ENCODE results near the gene PEX6.
"Not testable (repeated sequence)": the region's sequence is repeated elsewhere in the genome, so short reads cannot be mapped to it uniquely, and the experiment has no call there.

The PEX6 gene

GRCh38 chr6:42998205-42998604 is 19.2 kb upstream of the PEX6 start:
- not testable (repeated sequence) for FAIRE-seq

GRCh38 chr6:42996513-42996912 is 17.5 kb upstream of the PEX6 start:
- peak; percentile 75 for FAIRE-seq

GRCh38 chr6:42993445-42993844 is 14.5 kb upstream of the PEX6 start:
- FAIRE-seq = no peak

GRCh38 chr6:42989923-42990322 is 10.9 kb upstream of the PEX6 start:
- FAIRE-seq = no peak

GRCh38 chr6:42988486-42989020 is 9.6 kb upstream of the PEX6 start:
- no peak for FAIRE-seq

- FAIRE-seq = no peak
Measured at GRCh38 chr6:42987533-42988451, 8.8 kb upstream of the PEX6 start.

GRCh38 chr6:42984924-42985475 is 6.0 kb upstream of the PEX6 start:
- no peak for FAIRE-seq

- peak; percentile 97 for FAIRE-seq
Measured at GRCh38 chr6:42984001-42984923, 5.3 kb upstream of the PEX6 start, which contains the start of gene PPP2R5D. Gene PPP2R5D (plus strand): TSS chr6:42984570. CDS start chr6:42984678, 108 bp downstream.

- FAIRE-seq = no peak
Measured at GRCh38 chr6:42981836-42982235, 2.9 kb upstream of the PEX6 start.

GRCh38 chr6:42979523-42980177 is 669 bp upstream of the PEX6 start:
- no peak for FAIRE-seq

- FAIRE-seq = no peak
Measured at GRCh38 chr6:42978487-42978838, 518 bp downstream of the PEX6 start.

GRCh38 chr6:42974919-42975505 is 4.0 kb downstream of the PEX6 start:
- FAIRE-seq = no peak

GRCh38 chr6:42973926-42974325 is 5.1 kb downstream of the PEX6 start:
- FAIRE-seq = no peak

GRCh38 chr6:42971746-42972327 is 7.1 kb downstream of the PEX6 start:
- no peak for FAIRE-seq

- no peak for FAIRE-seq
Measured at GRCh38 chr6:42970871-42971612, 7.9 kb downstream of the PEX6 start.

GRCh38 chr6:42969934-42970333 is 9.0 kb downstream of the PEX6 start:
- no peak for FAIRE-seq

GRCh38 chr6:42969431-42969830 is 9.6 kb downstream of the PEX6 start:
- no peak for FAIRE-seq

- FAIRE-seq = no peak
Measured at GRCh38 chr6:42968783-42969182, 10.2 kb downstream of the PEX6 start.

GRCh38 chr6:42968126-42968701 is 10.8 kb downstream of the PEX6 start:
- no peak for FAIRE-seq

- FAIRE-seq = no peak
Measured at GRCh38 chr6:42967228-42967627, 11.8 kb downstream of the PEX6 start.

GRCh38 chr6:42966571-42966970 is 12.4 kb downstream of the PEX6 start:
- FAIRE-seq = no peak
